MCF 10A (cell line): Measurements from ENCODE around the gene KIF22. TPM values are rescaled to one million over a fixed set of nuclear protein-coding genes. Genes with fewer than 3 reads are reported as not detected.
"Not testable (repeated sequence)": the region's sequence is repeated elsewhere in the genome, so short reads cannot be mapped to it uniquely, and the experiment has no call there.

Source experiments
- BruUV-seq: library from RNA; stranded (reverse); fragments of 400-500 nt; replicated peaks from 2 replicates; lab custom pipeline; 2021; lab: Mats Ljungman, UMichigan
- CTCF ChIA-PET: fragments of 300-600 bp; sonication (Branson Sonifier 250); formaldehyde crosslinking; extraction: SDS; loops from one replicate; lab custom pipeline; 2021; ENCODE audit warnings: antibody characterized with exemption, inconsistent platforms; lab: Yijun Ruan, JAX
- POLR2A ChIA-PET: fragments of 300-600, 350-650 bp; sonication (Branson Sonifier 250); formaldehyde crosslinking; extraction: SDS; loops from one replicate; lab custom pipeline; 2020; ENCODE audit warnings: antibody characterized with exemption, inconsistent platforms; lab: Yijun Ruan, JAX
- DNase-seq: peaks from one replicate; pipeline ENCODE4 v3.0.0-alpha.2; 2018; ENCODE audit not compliant: unreplicated experiment
- H3K27ac Mint-ChIP-seq: one replicate; pipeline ENCODE4 v1.8.0; 2022; ENCODE audit warnings: mild to moderate bottlenecking, low read depth, mixed read lengths; ENCODE audit not compliant: unreplicated experiment
- H3K27me3 Mint-ChIP-seq: one replicate; pipeline ENCODE4 v1.8.0; 2022; ENCODE audit warnings: mixed read lengths; ENCODE audit not compliant: insufficient read depth, unreplicated experiment
- H3K36me3 Mint-ChIP-seq: one replicate; pipeline ENCODE4 v1.8.0; 2022; ENCODE audit warnings: mild to moderate bottlenecking, moderate library complexity, mixed read lengths; ENCODE audit not compliant: insufficient read depth, unreplicated experiment
- H3K4me1 Mint-ChIP-seq: one replicate; pipeline ENCODE4 v1.8.0; 2022; ENCODE audit warnings: mixed read lengths; ENCODE audit not compliant: insufficient read depth, unreplicated experiment
- H3K4me3 Mint-ChIP-seq: one replicate; pipeline ENCODE4 v1.8.0; 2022; ENCODE audit warnings: mild to moderate bottlenecking, moderate library complexity, mixed read lengths; ENCODE audit not compliant: unreplicated experiment
- H3K9me3 Mint-ChIP-seq: one replicate; pipeline ENCODE4 v1.8.0; 2022; ENCODE audit warnings: mixed read lengths; ENCODE audit not compliant: unreplicated experiment
- CTCF ChIP-seq: fragments of 200-600 bp; IDR thresholded peaks from one replicate; pipeline ENCODE4 v1.8.0; 2022; ENCODE audit warnings: antibody characterized with exemption, mild to moderate bottlenecking; ENCODE audit not compliant: unreplicated experiment
- intact Hi-C: fragments of 100-400 bp; cut with micrococcal nuclease; formaldehyde crosslinking; loops from 2 replicates; pipeline ENCODE4 v1.14.1; 2022
- total RNA-seq: library from RNA; stranded (reverse); gene quantifications from 2 replicates; pipeline ENCODE4 v1.2.3, GENCODE V29; 2022

KIF22 gene
- total RNA-seq, 1 experiment from 2014 or later = 53.8 TPM

GRCh38 chr16:29769507-29769906 lies 21.0 kb upstream of the KIF22 start:
- POLR2A ChIA-PET = interaction anchor here (1.5 kb wide), 1 partner anchor 204 kb away, joined by 4 read pairs; the partner anchor contains the start of gene TAOK2
- Mint-ChIP-seq H3K4me3 (no peak overlapping the region), H3K27me3 (no peaks in the 10 kb centered on the region), H3K27ac (no peak overlapping the region), H3K36me3 (no peaks in the 10 kb centered on the region), H3K9me3 (no peaks in the 10 kb centered on the region), H3K4me1 (peaks cover 6% of the 10 kb centered on the region)
- TF ChIP-seq CTCF = no peak
- CTCF ChIA-PET = interaction anchor here (0.7 kb wide), 2 partner anchors 263 to 1215 kb away, joined by 3 to 4 read pairs; no protein-coding TSS in a partner anchor
- BruUV-seq = no TSS peak
- DNase-seq = no peak
- intact Hi-C loops = no loop called here

- no peaks in the 10 kb centered on the region for H3K36me3 Mint-ChIP-seq
- CTCF ChIA-PET = interaction anchor here (0.7 to 0.8 kb wide), 2 partner anchors 12 to 1216 kb away, joined by 3 read pairs; no protein-coding TSS in a partner anchor
- H3K4me1 Mint-ChIP-seq = peaks cover 7% of the 10 kb centered on the region
- no TSS peak for BruUV-seq
- intact Hi-C loops = no loop called here
- no peaks in the 10 kb centered on the region for H3K27me3 Mint-ChIP-seq
- no peaks in the 10 kb centered on the region for H3K9me3 Mint-ChIP-seq
- no peak overlapping the region for H3K4me3 Mint-ChIP-seq
- no peak for TF ChIP-seq CTCF
- POLR2A ChIA-PET = no interaction called here
- no peak for DNase-seq
- H3K27ac Mint-ChIP-seq = no peak overlapping the region
Measured at GRCh38 chr16:29770250-29770929, 20.2 kb upstream of the KIF22 start.

- ChIA-PET POLR2A (interaction anchor here (0.7 to 1.4 kb wide), 2 partner anchors 18 to 32 kb away, joined by 4 to 5 read pairs; no protein-coding TSS in a partner anchor), CTCF (interaction anchor here (0.6 to 0.9 kb wide), 2 partner anchors 18 to 1077 kb away, joined by 3 to 4 read pairs; no protein-coding TSS in a partner anchor)
- H3K36me3 Mint-ChIP-seq, intact Hi-C loops, BruUV-seq, H3K4me3 Mint-ChIP-seq, H3K27ac Mint-ChIP-seq, H3K27me3 Mint-ChIP-seq, DNase-seq, H3K9me3 Mint-ChIP-seq: not testable (repeated sequence)
- H3K4me1 Mint-ChIP-seq = peaks cover 12% of the 10 kb centered on the region
Measured at GRCh38 chr16:29772330-29772729, 18.2 kb upstream of the KIF22 start.

GRCh38 chr16:29774730-29775129 lies 15.8 kb upstream of the KIF22 start:
- no peak overlapping the region for H3K27ac Mint-ChIP-seq
- H3K4me1 Mint-ChIP-seq = peaks cover 22% of the 10 kb centered on the region
- H3K9me3 Mint-ChIP-seq = no peaks in the 10 kb centered on the region
- TF ChIP-seq CTCF = no peak
- BruUV-seq = no TSS peak
- no peaks in the 10 kb centered on the region for H3K36me3 Mint-ChIP-seq
- H3K4me3 Mint-ChIP-seq = no peak overlapping the region
- no peak for DNase-seq
- no peaks in the 10 kb centered on the region for H3K27me3 Mint-ChIP-seq
- POLR2A ChIA-PET = interaction anchor here (0.8 kb wide), 1 partner anchor 19 kb away, joined by 3 read pairs; no protein-coding TSS in a partner anchor
- intact Hi-C loops = no loop called here
- CTCF ChIA-PET = interaction anchor here (0.6 kb wide), 2 partner anchors 9 to 21 kb away, joined by 3 read pairs; no protein-coding TSS in a partner anchor
